HG02571 (cell line): Measurements from ENCODE around the gene NPIPB4.
"Not testable (repeated sequence)": the region's sequence is repeated elsewhere in the genome, so short reads cannot be mapped to it uniquely, and the experiment has no call there.

Experiments
- ATAC-seq: cut with Tn5 transposase; IDR thresholded peaks from one replicate; pipeline ENCODE4 v1.9.1; 2021; ENCODE audit warnings: mild to moderate bottlenecking, moderate library complexity; ENCODE audit not compliant: unreplicated experiment

NPIPB4 gene

DNA sequence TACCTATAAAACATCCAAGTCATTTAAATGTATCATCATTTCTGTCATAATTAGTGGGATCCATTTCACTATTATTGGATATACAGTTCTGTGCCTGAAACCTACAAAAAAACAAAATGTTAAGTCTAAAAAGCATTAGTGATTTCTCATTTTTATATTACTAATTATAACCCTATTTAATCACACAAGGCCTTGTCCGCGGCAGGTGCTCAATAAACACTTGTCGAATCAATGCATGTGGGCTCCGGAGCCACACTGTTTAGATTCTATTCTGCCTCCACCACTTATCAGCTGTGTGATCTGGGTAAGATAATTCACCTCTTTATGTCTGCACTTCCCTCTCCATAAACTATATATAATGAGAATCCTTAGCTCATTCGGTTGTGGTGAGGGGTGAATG lies at the start of gene NPIPB4:
TSS of gene NPIPB4 (minus strand) at position 101 of the 400 bp plus-strand sequence. CDS start 378 bp downstream, outside the sequence.
- not testable (repeated sequence) for ATAC-seq

DNA sequence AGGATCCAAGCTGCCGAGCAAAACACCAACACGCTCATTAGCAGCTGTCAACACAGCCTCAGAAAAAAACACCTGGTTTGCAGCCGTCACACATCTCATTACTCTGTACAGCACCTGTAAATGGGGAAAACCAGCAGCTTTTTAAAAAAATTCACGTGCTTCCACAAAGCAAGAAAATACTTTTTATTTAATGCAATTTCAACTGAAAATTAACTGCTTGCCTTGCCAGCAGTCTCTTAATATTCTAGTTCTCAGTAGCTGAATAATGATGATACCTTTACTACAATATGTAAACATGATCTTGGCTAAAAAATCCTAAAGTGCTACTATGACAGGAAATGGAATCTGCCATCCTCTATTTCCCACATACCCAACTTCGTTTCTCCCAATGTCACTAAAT lies 41.4 kb upstream of the NPIPB4 start:
- ATAC-seq = not testable (repeated sequence)

DNA sequence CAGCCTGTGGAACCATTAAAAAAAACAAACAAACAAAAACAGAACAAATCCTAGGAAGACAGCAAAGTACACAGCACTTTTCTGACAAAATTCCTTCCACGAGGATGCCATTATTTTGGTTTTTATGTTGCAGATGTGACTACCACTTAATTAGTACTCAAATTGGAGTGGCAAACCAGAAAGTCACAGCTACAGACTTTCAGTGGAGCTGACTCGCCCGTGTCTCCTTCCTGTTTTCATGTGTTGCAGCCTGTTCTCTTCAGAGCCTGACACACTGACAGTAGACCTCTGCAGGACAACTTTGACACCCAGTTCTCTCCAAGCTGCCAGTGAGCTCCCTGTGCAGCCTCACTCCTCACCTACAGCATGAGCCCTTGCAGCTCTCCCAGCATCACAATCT lies 24.4 kb upstream of the NPIPB4 start:
- ATAC-seq = not testable (repeated sequence)

DNA sequence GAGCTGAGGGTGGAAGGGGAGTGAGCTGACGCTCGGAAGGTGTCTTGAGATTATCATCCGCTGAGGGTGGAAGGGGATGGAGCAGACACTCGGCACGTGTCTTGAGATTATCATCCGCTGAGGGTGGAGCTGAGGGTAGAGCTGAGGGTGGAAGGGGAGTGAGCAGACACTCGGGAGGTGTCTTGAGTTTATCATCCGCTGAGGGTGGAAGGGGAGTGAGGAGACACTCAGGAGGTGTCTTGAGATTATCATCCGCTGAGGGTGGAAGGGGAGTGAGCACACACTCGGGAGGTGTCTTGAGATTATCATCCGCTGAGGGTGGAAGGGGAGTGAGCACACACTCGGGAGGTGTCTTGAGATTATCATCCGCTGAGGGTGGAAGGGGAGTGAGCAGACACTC lies 20.4 kb downstream of the NPIPB4 start:
- not testable (repeated sequence) for ATAC-seq

DNA sequence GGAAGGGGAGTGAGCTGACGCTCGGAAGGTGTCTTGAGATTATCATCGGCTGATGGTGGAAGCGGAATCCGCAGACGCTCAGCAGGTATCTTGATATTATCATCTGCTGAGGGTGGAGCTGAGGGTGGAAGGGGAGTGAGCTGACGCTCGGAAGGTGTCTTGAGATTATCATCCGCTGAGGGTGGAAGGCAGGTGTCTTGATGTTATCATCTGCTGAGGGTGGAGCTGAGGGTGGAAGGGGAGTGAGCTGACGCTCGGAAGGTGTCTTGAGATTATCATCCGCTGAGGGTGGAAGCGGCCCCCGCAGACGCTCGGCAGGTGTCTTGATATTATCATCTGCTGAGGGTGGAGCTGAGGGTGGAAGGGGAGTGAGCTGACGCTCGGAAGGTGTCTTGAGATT lies 21.2 kb downstream of the NPIPB4 start:
- ATAC-seq = not testable (repeated sequence)

DNA sequence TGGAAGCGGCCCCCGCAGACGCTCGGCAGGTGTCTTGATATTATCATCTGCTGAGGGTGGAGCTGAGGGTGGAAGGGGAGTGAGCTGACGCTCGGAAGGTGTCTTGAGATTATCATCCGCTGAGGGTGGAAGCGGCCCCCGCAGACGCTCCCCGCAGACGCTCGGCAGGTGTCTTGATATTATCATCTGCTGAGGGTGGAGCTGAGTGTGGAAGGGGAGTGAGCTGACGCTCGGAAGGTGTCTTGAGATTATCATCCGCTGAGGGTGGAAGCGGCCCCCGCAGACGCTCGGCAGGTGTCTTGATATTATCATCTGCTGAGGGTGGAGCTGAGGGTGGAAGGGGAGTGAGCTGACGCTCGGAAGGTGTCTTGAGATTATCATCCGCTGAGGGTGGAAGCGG lies 21.8 kb downstream of the NPIPB4 start:
- ATAC-seq = not testable (repeated sequence)

DNA sequence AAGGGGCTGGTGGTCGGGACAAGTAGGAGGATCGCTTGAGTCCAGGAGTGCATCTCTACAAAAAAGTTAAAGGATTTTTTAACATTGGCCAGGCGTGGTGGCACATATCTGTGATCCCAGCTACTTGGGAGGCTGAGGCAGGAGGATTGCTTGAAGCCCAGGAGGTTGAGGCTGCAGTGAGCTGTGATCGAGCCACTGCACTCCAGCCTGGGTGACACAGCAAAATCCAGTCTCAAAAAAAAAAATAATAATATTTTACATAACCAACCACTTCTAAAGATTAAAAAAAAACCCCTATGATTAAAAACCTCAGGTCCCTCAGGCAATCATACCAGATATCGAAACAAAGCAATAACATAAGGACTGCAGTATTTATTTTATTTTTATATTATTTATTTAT lies 23.3 kb downstream of the NPIPB4 start:
- not testable (repeated sequence) for ATAC-seq

DNA sequence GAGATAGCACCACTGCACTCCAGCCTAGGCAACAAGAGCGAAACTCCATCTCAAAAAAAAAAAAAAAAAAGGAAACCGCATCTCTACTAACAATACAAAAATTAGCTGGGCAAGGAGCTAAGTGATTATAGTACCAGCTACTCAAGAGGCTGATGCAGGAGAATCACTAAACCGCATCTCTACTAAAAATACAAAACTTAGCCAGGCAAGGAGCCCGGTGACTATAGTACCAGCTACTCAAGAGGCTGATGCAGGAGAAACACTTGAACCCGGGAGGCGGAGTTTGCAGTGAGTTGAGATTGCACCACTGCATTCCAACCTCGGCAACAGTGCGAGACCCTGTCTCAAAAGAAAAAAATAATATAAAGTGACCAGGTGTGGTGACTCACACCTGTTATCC lies 27.6 kb downstream of the NPIPB4 start:
- not testable (repeated sequence) for ATAC-seq

DNA sequence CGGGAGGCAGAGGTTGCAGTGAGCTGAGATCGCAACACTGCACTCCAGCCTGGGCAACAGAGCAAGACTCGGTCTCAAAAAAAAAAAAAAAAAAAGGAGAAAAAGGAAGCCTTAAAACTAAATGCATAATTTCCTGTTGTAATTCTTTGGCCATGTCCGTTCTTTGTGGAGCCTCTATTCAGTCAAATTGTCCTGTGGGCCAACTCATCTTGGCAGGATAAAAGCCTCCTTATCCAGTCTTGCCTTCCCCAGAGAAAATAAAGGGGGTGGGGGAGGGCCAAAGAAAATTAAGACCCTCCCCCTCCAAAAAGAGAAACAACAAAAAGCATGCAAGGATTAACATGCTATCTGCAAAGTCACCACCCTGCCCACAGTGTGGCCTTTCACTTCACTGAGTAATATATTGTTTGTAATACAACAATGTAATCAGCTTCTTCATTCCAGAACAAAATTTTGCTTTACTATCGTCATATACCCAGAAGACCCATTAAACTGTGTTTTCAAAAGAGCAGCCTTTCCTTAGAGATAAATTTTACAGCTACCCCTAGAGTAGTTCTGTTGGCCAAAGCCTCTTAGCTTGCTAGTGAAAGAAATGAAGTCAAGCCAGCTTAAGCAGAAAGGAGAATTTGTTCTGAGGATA lies 31.4 kb downstream of the NPIPB4 start:
- ATAC-seq = not testable (repeated sequence)

DNA sequence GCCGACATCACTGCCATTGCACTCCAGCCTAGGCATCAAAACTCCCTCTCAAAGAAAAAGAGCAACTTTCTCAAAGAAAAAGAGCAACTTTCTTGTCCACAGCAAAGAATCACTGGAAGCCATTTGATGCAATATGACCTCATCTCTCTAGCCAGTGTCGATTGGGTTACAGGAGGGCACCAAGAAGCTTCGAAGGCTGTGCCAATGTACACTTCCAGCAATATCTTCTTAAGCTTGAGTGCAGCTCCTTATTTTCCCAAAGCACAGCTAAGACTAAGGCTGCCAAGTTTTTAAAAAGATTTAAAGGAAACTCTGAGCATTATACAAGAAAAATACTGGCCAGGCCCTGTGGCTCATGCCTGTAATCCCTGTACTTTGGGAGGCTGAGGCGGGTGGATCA lies 32.0 kb downstream of the NPIPB4 start:
- not testable (repeated sequence) for ATAC-seq

DNA sequence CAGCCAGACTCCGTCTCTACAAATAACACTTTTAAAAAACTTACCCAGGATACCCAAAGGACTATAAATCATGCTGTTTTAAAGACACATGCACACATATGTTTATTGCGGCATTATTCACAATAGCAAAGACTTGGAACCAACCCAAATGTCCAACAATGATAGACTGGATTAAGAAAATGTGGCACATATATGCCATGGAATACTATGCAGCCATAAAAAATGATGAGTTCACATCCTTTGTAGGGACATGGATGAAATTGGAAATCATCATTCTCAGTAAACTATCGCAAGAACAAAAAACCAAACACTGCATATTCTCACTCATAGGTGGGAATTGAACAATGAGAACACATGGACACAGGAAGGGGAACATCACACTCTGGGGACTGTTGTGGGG lies 34.3 kb downstream of the NPIPB4 start:
- ATAC-seq = not testable (repeated sequence)

DNA sequence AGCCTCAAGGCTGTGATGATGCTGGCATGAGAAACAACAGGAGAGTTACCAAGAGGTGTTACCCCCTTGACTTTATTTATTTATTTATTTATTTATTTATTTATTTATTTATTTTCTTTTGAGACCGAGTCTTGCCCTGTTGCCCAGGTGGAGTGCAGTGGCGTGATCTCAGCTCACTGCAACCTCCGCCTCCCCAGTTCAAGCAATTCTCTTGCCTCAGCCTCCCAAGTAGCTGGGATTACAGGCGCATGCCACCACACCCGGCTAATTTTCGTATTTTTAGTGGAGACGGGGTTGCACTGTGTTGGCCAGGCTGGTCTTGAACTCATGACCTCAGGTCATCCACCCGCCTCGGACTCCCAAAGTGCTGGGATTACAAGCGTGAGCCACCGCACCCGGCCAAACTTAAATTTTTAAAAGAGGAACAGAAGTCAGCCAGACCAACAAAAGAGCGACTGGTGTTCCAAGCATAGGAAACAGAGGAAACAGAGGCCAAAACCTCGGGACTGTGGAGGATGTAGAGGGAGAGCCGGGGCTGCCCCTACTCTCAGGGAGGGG lies 36.6 kb downstream of the NPIPB4 start:
- not testable (repeated sequence) for ATAC-seq

DNA sequence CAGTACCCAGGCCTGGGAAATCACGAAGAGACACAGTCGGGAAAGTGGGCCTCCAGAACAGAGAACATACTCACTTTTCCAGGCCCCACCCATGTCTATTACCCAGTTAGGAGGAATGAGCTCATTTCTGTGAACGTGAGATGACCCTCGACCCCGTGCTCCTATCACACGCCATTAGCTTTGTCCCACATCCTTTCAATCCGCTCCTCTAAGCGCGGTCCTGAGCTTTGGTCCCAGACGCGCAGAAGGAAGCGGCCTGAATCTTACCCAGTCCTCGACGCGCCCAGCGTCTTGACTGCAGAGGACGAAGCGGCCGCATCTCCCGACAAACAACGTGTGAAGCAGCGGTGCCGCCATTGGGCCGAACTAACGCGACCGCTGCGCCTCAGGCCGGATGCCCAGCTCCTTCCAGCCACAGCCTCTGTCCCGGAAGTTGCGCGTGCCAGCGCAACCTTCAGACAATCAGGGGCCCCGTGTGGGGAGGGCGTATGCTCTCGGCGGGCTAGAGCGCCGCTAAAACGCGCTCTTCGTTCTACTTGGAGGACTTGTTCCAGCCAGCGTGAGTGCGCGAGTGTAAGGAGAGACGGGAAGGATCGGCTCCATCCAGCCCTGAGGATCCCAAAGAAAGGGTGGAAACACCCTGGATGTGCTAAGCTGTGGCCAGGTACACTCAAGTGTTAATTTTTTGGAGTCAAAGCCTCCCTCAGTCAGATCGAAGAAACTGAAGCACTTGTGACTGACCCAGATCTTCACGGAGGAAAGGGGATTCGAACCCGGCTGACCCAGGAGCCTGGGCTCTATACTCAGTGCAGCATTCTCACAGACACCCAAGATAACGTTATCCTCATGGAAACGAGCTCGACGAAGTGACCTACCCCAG lies 37.3 kb downstream of the NPIPB4 start:
- ATAC-seq = peak; percentile 93

DNA sequence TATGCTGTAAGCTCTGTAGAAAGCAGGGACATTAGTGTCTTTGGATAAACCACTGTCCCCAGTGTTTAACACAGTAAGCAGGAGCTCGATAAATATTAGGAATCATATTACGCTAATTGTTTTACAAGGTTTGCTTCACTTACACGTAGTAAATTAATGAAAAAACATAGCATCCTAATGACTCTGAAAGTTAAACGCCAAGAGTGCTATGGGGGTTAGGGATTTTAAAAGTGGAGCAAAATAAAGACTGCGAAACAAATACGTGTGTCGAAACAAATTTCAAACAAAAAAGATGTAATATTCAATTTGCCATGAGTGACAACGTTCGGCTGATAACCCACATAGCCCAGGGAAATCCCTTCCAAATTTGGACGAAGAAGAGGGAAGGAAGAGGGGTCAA lies 37.9 kb downstream of the NPIPB4 start:
- not testable (repeated sequence) for ATAC-seq

DNA sequence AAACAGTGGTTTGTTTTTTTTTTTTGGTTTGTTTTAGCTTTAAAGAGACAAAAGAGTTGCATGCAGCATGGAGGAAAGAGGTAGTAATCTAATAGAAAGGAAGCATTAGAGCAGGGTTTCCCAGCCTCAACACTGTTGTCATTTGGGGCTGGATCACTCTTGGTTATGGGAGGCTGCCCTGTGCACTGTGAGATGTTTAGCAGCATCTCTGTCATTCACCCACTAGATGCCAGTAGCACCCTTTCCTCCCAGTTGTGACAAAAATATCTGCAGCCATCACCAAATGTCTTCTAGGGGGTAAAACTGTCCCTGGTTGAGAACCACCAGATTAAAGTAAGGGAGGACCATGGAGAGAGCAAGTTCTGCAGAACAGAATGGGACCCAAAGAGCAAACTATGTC lies 40.5 kb downstream of the NPIPB4 start:
- ATAC-seq = not testable (repeated sequence)

DNA sequence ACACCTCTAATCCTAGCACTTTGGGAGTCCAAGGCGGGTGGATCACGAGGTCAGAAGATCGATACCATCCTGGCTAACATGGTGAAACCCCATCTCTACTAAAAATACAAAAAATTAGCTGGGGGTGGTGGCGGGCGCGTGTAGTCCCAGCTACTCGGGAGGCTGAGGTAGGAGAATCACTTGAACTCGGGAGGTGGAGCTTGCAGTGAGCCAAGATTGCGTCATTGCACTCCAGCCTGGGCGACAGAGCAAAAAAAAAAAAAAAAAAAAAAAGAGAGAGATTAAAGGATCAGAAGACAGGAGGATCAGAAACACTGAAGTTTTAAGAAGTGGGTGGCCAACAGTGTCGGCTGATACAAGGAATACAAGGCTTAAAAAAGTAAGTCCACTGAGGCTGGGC lies 41.9 kb downstream of the NPIPB4 start:
- ATAC-seq = not testable (repeated sequence)

DNA sequence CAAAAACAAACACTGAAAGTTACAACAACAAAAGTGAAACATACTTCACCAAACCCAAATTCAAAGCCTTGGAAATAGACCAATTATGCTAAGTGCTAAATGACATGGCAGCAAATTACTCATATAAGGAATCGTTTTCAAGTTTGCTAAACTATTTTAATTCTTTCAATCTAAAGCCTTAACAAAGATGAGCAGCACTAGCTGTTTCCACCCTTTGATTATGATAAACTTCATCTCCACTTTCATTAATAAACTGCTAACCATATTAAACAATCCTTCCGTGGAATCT lies 55.2 kb downstream of the NPIPB4 start:
- ATAC-seq = not testable (repeated sequence)

DNA sequence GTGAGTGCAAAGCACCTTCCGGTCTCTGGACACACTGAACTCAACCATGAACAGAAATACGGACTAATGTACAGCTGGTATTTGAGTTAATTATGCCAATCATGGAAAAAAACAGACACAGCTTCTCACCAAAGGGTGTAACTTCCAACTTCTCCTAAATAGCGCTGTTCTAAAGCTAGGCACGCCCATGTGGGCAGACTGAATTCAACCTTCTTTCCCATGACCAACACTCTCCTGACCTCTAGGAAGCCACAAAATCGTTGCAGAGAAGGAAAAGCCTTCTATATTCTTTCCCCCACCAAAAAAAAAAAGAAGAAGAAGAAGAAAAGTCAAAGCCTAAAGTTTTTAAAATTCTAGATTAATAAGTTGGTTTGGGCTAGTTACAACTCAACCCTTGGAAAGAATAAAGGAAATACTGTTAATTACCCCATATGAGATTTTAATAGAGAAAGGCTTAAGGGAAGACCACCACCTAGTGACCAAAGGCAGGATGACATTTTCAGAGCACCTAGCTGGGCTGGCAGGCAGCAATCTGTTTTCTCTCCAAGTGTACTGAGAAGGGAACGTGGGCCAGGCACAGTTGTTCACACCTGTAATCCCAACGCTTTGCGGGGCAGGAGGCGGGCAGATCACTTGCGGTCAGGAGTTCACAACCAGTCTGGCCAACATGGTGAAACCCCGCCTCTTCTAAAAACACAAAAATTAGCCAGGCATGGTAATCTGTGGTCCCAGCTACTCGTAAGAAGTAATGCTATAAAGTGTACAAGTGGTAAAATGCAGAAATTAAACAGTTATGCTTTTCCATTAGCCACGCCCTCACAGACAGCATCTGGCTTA lies 55.8 kb downstream of the NPIPB4 start:
- ATAC-seq = not testable (repeated sequence)

DNA sequence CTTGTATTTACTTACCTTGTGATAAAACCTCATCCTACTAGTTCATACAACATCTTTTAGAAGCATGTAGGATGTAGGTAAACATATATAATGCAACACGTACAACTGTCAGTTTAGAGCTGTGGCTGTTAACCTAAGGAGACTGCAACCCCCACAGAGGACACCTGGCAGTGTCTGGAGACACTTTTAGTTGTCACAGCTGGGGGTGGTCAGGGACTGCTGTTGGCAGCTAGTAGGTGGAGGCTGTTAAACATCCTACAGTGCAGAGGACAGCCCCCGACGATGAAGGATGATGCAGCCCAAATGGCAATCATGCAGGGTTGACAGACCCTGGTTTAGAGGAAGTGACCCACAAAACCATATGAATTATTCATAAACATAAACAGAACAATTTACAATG lies 59.0 kb downstream of the NPIPB4 start:
- ATAC-seq = not testable (repeated sequence)

DNA sequence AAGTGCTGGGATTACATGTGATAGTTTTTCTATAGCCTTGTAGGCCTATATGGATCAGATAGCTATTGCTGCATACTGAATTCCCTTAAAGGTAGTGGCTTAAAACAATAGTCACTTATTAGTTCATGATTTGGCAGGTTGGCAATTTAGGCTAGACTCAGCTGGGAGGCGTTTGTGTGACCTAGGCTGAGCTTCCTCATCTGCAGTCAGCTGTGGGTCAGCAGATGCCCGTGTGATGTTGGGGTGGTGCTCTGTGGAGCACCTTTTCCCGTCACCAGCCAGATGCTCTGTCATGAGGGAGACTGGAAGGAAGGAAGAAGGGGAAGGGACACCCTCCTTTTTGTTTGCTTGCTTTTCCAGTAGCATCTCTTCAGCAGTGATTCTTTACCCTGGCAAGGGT lies 64.2 kb downstream of the NPIPB4 start:
- ATAC-seq = not testable (repeated sequence)

DNA sequence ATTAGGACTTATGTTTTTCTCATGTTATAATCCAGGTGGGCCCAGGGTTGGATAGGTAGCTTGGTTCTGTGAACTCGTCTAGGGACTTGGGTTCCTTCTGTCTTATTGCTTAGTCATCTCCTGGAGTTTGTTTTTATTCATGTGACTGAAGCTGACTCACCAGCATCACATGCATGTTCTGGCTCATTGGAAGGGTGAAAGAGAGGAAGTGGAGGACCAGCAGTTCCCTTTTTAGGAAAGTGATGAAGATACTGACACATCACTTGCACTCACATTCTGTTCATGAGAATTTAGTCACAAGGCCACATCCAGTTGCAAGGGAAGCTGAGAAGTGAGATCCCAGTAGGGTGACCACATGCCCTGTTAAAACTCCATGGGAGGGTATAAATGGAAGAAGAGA lies 67.0 kb downstream of the NPIPB4 start:
- not testable (repeated sequence) for ATAC-seq
